A549 (cell line): Measurements from ENCODE around the gene JAKMIP2.

Experiments used
- CBX2 ChIP-seq: fragments of 200-600 bp; sonication (generic); IDR thresholded peaks from 2 replicates; pipeline ENCODE4 v1.6.1; 2016; ENCODE audit warnings: low read depth, mild to moderate bottlenecking, borderline replicate concordance
- CEBPB ChIP-seq, 2 experiments: fragments of >200 bp in 1 of 2; sonication (Bioruptor Twin) in 1 of 2; formaldehyde crosslinking in 1 of 2; IDR thresholded peaks; 2 replicates each; pipeline ENCODE4 v1.6.1; 2012 to 2016
- CHD2 ChIP-seq: fragments of 150-350 bp; IDR thresholded peaks from 2 replicates; pipeline ENCODE4 v1.6.1; 2014; ENCODE audit warnings: low read length; ENCODE audit not compliant: partially characterized antibody
- CTCF ChIP-seq: fragments of >200 bp; sonication (Bioruptor Twin); formaldehyde crosslinking; IDR thresholded peaks from 3 replicates; pipeline ENCODE4 v1.5.1; 2016
- EHMT2 ChIP-seq: fragments of 200-600 bp; sonication (generic); IDR thresholded peaks from 2 replicates; pipeline ENCODE4 v1.6.1; 2016; ENCODE audit warnings: antibody characterized with exemption, low read depth, mild to moderate bottlenecking, moderate library complexity
- EP300 ChIP-seq, 2 experiments: fragments of >200 bp; sonication (Bioruptor Twin); formaldehyde crosslinking; IDR thresholded peaks; 2 replicates in 1 of 2; 3 replicates in 1 of 2; pipeline ENCODE4 v1.6.1; 2016 to 2017
- MYC ChIP-seq: IDR thresholded peaks from 2 replicates; pipeline ENCODE4 v1.6.1; 2012; ENCODE audit warnings: mild to moderate bottlenecking, inconsistent platforms, low read length, improper control_type of control experiment, borderline replicate concordance
- POLR2A ChIP-seq: IDR thresholded peaks from 2 replicates; pipeline ENCODE4 v1.6.1; 2012; ENCODE audit warnings: mild to moderate bottlenecking, low read length
- POLR2AphosphoS2 ChIP-seq: conservative IDR thresholded peaks from 2 replicates; pipeline ENCODE4 v1.6.1; 2012; ENCODE audit warnings: low read length, improper control_type of control experiment, inconsistent platforms
- RCOR1 ChIP-seq: fragments of 150-350 bp; IDR thresholded peaks from 2 replicates; pipeline ENCODE4 v1.6.1; 2014; ENCODE audit warnings: antibody characterized with exemption, low read length, low read depth
- REST ChIP-seq: fragments of 200-600 bp; sonication (generic); IDR thresholded peaks from 2 replicates; pipeline ENCODE4 v1.6.1; 2016; ENCODE audit warnings: antibody characterized with exemption, mild to moderate bottlenecking, moderate library complexity

- TF ChIP-seq POLR2AphosphoS2: no peak
- TF ChIP-seq CTCF: no peak
- TF ChIP-seq POLR2A: no peak
- no peak for TF ChIP-seq CHD2
- no peak for TF ChIP-seq REST
- TF ChIP-seq EHMT2: no peak
- TF ChIP-seq RCOR1: no peak
- TF ChIP-seq CEBPB (IDR thresholded peaks at IDR 0.05): no peak
- no peak for TF ChIP-seq CBX2
- TF ChIP-seq MYC: no peak
- no peak for TF ChIP-seq EP300 (IDR thresholded peaks at IDR 0.05)
Measured at GRCh38 chr5:147552897-147553296, 229.6 kb downstream of the JAKMIP2 start.
